NCI-H2196 treated with DMSO at 0.1 percent for 48 hours (cell line): ENCODE data around the gene VWA7.

Experiments used
- DNase-seq: peaks from one replicate; lab custom pipeline; 2025; ENCODE audit not compliant: unreplicated experiment; lab: John Stamatoyannopoulos, UW

The VWA7 gene

GRCh38 chr6:31732029-31732428 is 45.1 kb downstream of the VWA7 start:
- DNase-seq = no peak

GRCh38 chr6:31730631-31731086 is 46.5 kb downstream of the VWA7 start:
- no peak for DNase-seq

GRCh38 chr6:31729979-31730630 is 47.0 kb downstream of the VWA7 start:
- DNase-seq = peak; percentile 50

GRCh38 chr6:31729515-31729978 is 47.6 kb downstream of the VWA7 start:
- peak; percentile 70 for DNase-seq

- DNase-seq = no peak
Observed at GRCh38 chr6:31728767-31729514, 48.2 kb downstream of the VWA7 start, which contains the start of gene DDAH2. TSS of gene DDAH2 (minus strand) at chr6:31729299. CDS start at chr6:31729161, 138 bp downstream.

- no peak for DNase-seq
Observed at GRCh38 chr6:31727717-31728671, 49.1 kb downstream of the VWA7 start.

- DNase-seq = no peak
Observed at GRCh38 chr6:31727034-31727716, 50.0 kb downstream of the VWA7 start.

GRCh38 chr6:31725502-31726350 is 51.4 kb downstream of the VWA7 start:
- no peak for DNase-seq

- no peak for DNase-seq
Observed at GRCh38 chr6:31723980-31724691, 53.0 kb downstream of the VWA7 start.

- no peak for DNase-seq
Observed at GRCh38 chr6:31723245-31723979, 53.7 kb downstream of the VWA7 start, which contains the start of gene MPIG6B. TSS of gene MPIG6B (plus strand) at chr6:31723373. CDS start at chr6:31723384, 11 bp downstream.

GRCh38 chr6:31722173-31722572 is 55.0 kb downstream of the VWA7 start:
- DNase-seq = no peak

GRCh38 chr6:31721351-31722020 is 55.6 kb downstream of the VWA7 start, which contains the start of gene LY6G6C:
TSS of gene LY6G6C (minus strand) at chr6:31721746. CDS start at chr6:31721679, 67 bp downstream.
- DNase-seq = no peak

GRCh38 chr6:31720196-31720770 is 56.8 kb downstream of the VWA7 start:
- no peak for DNase-seq

- no peak for DNase-seq
Observed at GRCh38 chr6:31719001-31719400, 58.1 kb downstream of the VWA7 start.

GRCh38 chr6:31718265-31718664 is 58.9 kb downstream of the VWA7 start:
- peak; percentile 34 for DNase-seq

- DNase-seq = no peak
Observed at GRCh38 chr6:31717499-31718222, 59.5 kb downstream of the VWA7 start.
